Activated CD8-positive, alpha-beta memory T cell treated with anti-CD3 and anti-CD28 coated beads for 48 hours (primary cell): ENCODE results near the gene ARRB2.

Experiments
- DNase-seq, 3 experiments: peaks; one replicate each; pipeline ENCODE4 v3.0.0-alpha.2; 2020; ENCODE audit warnings: low read depth in 2 of 3, low spot score in 2 of 3

The ARRB2 gene

GRCh38 chr17:4750606-4751005, 40.2 kb downstream of the ARRB2 start:
- DNase-seq = no peak

DNA sequence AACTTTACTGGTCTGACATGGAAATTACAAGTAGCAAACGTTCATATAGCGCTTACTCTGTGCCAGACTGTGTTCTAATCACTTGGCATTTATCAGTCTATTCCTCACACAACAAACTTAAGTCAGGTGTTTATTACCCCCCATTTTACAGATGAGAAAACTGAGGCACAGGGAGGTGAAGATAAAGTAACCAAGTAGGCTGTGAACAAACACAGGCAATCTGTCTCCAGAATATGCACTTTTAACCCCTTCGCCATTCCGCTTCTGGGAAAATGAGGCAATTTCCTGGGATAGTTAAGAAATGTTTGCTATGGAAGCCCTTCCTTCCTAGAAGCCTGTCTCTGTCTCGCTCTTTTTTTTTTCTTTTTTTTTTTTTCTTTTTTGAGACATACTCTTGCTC, 41.5 kb downstream of the ARRB2 start:
- no peak for DNase-seq

DNA sequence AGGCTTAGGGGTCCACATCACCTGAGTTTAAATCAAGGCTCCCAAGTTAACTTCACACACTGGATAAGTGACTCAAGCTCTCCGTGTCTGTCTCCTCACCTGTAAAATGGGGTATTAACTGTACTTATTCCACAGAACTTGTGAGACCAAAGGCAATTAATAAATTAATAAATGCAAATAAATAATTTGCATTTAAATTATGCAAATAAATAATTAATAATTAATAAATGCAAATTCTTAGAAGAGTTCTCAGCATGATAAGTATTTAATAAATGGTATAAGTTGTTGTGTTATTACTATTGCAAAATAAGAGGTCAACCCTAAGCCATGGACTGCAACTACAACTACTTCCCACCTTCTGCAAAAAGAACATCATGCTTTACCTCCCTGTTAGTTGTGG, 43.0 kb downstream of the ARRB2 start:
- no peak for DNase-seq

- DNase-seq = no peak
Measured at GRCh38 chr17:4759776-4760236, 49.4 kb downstream of the ARRB2 start.

DNA sequence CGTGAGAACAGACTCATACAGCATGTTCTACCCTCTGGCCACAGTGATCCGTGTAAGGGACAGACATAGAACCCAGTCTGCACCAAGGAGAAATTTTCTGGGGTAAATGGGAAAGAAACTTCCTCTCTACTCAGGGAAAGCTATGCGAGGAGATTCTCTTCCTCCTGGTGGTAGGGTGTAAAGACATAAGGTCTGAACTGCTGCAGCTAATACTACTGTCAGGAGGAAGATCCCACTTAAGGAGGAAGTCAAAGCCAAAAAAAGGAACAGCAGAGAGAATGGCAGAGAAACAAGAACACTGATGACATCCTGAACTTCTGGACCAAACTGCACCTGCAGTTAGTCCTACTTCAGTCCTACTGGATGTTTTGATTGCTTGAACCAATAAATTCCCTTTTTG, 54.2 kb downstream of the ARRB2 start:
- no peak for DNase-seq

DNA sequence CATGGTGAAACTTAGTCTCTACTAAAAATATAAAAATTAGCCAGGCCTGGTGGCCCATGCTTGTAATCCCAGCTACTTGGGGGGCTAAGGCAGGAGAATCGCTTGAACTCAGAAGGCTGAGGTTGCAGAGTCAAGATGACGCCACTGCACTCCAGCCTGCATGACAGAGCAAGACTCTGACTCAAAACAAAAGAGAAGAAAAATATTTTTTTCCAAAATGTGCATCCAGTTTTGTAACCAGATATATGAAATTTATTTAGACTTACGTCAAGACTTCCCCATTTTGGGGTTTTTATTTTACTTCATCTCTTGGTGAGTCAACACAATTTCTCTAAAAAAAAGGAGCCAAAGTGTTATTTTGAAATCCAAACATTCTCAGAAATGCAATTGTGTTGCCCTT, 55.8 kb downstream of the ARRB2 start:
- no peak for DNase-seq

DNA sequence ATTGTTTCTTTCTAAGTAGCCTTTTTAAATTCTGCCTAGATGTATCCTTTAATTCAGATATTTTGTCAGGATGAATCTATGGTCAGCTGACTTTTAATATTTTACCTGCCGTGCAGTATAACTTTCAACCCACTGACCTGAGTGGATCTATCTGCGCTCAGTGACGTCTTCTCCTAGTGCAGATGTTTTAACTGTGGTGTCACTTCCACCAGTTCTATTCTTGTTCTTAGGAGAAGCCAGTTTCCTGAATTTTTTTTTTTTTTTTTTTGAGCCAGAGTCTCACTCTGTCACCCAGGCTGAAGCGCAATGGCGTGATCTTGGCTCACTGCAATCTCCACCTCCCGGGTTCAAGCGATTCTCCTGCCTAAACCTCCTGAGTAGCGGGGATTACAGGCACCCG, 56.3 kb downstream of the ARRB2 start:
- no peak for DNase-seq

GRCh38 chr17:4768298-4768697, 57.9 kb downstream of the ARRB2 start:
- DNase-seq = no peak

DNA sequence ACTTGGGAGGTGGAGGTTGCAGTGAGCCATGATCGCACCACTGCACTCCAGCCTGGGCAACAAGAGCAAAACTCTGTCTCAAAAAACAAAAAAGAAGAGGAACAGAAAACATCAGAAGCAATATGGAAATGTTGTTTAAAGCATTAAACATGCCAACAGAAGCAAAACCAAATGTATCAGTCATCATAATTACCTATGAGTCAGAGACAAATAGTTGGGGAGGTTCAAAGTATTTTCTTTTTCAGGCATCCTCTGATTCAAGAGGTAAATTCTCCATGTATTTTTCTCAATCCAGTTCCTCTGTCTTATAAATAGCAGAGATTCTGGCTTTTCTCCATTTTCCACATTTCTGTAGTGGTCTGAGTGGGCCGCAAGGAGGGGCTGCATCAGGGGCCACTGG, 59.2 kb downstream of the ARRB2 start:
- DNase-seq = no peak
